Colon (tissue), 2 donors: ENCODE results near the gene NLRP9.

Source experiments
- FAIRE-seq: peaks from 2 replicates; lab custom pipeline; 2012; peaks lifted over from hg19 to GRCh38; lab: Jason Lieb, UNC
- donor health status: control.
- donor health status: control.

Gene NLRP9

DNA sequence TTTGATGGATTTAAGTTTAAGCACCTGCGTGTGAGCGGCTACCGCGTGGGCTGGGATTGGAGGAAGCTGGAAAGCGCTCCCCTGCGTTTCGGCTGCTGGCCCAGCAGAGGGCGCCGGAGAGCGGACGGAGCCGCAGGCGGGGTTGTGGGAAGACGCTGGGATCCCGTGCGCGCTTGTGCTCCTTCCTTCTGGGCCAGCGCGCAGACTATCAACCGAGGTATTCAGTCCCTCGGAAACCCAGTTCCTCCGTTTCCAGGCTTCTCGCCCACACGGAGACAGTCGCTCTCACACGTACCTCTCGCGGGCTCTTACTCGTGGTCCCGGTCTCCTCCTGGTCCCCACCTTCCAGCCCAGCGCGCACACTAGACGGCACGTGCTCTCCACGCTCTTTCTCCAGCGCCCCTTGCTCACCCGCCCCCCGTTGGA is 34.4 kb downstream of the NLRP9 start:
- no peak for FAIRE-seq

GRCh38 chr19:55702131-55702627 is 36.0 kb downstream of the NLRP9 start:
- FAIRE-seq = no peak

DNA sequence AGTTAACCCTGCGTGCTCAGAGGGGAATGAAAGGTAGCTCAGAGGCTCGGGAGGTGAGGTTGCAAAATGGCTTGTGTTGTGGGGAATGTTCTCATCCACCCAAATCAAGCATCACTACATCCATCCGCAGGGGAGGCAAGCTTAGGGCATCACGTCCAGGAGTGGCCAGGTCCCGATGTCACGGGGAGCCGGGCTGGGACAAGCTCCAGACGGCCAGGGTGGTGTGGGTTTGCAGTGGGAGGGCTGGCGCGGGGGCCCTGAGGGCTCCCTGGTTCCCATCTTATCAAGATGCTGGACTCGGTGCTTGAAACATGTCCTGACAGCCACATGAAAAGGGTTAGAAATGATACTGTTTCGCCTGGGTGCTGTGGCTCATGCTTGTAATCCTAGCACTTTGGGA is 37.4 kb downstream of the NLRP9 start:
- no peak for FAIRE-seq

GRCh38 chr19:55699221-55699620 is 39.0 kb downstream of the NLRP9 start:
- no peak for FAIRE-seq

- no peak for FAIRE-seq
These were observed 39.9 kb downstream of the NLRP9 start for GRCh38 chr19:55698256-55698655.

GRCh38 chr19:55697698-55698097 is 40.5 kb downstream of the NLRP9 start:
- FAIRE-seq = no peak

GRCh38 chr19:55697069-55697440 is 41.1 kb downstream of the NLRP9 start:
- FAIRE-seq = no peak

GRCh38 chr19:55696301-55697068 is 41.7 kb downstream of the NLRP9 start:
- no peak for FAIRE-seq

DNA sequence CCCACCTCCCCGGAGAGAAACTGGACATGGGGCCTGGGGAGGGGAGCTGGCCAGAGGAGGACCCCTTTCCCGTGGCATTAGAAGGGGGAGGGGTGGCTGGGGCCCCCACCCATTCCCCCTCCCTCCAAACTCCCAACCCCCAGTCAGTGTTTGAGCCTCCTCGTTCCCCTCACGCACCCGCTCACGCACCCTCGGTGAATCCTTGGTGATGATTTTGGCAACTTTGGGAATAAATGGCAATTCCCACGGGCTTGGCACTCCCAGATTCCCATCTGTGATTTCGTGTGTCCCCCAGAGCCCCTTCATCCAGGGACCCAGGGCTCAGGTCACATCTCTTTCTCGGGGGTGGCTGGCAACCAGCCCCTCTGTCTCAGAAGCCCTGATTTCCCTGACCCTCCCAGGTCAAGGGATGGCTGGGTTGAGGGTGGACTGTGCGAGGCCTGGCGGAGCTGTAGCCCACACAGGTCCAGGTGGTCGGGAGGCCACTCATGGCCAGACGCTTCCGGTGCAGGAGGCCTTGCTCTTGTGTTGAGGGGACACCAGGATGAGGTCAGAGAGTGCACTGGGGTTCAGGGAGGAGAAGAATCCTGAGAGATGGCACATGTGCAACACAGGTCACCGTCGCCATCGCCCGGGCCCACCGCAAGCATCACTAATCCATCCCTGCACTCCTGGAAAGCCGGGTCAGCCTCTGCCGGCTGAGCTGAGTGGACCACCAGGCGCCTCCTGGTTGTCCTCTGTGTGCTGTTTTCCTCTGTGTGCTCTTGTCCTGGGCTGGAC is 42.5 kb downstream of the NLRP9 start:
- no peak for FAIRE-seq

DNA sequence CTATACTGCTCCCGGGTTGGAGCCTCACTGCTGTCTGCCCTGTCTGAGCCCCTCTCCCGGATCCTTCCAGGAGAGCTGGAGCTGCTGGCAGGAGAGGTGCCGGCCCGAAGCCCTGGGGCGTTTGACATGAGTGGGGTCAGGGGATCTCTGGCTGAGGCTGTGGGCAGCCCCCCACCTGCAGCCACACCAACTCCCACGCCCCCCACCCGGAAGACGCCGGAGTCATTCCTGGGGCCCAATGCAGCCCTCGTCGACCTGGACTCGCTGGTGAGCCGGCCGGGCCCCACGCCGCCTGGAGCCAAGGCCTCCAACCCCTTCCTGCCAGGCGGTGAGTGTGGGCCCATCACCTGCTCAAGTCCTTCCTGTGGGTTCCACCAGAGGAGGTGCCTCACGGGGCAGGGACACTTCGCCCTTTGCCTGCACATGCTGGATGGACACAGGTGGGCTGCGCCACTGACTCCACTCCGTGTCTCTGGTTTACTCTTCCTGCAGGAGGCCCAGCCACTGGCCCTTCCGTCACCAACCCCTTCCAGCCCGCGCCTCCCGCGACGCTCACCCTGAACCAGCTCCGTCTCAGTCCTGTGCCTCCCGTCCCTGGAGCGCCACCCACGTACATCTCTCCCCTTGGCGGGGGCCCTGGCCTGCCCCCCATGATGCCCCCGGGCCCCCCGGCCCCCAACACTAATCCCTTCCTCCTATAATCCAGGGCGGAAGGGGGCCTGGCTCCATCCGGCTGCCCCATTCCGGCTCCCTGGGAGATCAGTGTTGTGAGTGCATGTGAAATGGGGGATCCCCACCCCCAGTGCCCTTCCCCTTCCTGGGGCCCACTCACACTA is 43.3 kb downstream of the NLRP9 start:
- no peak for FAIRE-seq

DNA sequence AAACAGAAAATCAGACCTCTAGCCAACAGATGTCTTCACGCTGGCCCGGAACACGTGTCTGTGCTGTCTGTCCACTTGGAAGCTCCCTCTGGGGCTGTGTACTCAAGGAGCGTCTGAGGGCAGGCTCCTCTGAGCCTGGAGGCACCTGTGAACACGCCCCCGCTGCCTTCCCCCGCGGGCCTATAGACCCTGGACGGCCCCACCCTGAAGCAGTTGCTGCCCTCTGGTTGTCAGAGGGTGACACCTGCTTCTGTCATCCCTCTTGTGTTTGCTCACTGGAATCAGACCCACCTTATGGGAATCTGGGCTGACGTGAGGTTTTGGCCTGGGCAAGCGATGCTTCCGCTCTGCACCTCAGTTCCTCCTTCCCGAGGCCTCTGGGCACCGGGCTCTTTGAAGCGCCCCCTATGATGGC is 44.0 kb downstream of the NLRP9 start:
- no peak for FAIRE-seq

DNA sequence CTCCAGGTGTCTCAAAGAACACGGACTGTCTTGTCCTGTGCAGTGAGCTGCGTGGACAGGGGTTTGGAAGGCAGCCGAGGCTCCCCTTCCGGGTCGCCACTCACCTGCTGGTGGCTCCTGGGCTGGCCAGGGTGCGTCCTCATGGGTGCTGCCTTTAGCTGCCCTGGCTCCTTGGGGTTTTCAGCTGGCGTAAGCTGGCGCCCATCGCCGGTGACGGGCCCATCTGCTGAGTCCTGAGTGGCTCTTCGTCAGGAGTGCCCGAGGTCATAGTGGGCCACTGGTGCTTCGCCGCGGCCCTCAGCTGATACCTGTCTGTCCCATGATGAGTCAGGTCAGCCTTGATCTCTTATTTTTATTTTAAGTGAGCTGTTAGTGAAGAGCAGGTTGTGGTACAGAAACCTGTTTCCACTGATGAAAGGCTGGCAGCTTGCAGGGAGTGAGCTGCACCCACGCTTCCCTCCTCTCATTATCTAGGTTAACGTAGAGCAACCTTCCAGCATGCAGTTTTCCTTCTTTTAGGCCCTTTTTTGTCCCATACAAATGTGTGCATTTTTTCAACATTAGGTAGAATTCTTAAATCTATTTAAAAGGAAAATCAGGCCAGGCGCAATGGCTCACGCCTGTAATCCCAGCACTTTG is 44.7 kb downstream of the NLRP9 start:
- FAIRE-seq = no peak

- no peak for FAIRE-seq
These were observed 45.5 kb downstream of the NLRP9 start for GRCh38 chr19:55692681-55693081.

DNA sequence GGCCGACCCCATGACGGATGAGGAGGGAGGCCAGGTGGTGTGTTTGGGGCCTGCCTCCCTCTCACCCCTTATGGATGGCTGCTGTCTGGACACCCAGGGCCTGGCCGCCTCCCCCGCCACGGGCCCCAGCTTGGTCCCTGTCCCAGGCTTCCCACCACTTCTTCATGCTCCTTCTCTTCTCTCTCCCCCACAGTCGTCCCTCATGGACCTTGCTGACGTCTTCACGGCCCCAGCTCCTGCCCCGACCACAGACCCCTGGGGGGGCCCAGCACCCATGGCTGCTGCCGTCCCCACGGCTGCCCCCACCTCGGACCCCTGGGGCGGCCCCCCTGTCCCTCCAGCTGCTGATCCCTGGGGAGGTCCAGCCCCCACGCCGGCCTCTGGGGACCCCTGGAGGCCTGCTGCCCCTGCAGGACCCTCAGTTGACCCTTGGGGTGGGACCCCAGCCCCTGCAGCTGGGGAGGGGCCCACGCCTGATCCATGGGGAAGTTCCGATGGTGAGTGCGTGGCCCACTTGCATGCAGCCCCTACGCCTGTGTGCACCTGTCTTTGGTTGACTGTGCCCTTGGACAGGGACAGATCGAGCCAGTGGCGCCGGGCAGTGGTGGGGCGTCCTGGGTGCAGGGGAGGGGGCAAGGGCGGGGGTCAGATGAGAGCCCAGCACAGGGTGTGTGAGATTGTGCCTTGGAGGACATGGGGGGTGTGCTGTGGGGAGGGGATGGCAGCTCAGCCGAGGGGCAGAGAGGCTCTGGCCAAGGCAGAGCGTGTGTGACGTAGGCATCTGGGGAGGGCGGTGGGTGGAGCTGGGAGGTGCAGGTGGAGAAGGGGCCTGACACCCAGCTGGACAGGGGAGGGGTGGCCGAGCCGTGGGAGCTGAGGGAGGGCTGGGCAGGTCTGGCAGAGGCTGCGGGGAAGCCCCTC is 46.4 kb downstream of the NLRP9 start:
- no peak for FAIRE-seq

GRCh38 chr19:55690769-55691545 is 47.2 kb downstream of the NLRP9 start:
- no peak for FAIRE-seq

- no peak for FAIRE-seq
These were observed 48.0 kb downstream of the NLRP9 start for GRCh38 chr19:55690109-55690768.

- no peak for FAIRE-seq
These were observed 48.6 kb downstream of the NLRP9 start for GRCh38 chr19:55689411-55690108.

DNA sequence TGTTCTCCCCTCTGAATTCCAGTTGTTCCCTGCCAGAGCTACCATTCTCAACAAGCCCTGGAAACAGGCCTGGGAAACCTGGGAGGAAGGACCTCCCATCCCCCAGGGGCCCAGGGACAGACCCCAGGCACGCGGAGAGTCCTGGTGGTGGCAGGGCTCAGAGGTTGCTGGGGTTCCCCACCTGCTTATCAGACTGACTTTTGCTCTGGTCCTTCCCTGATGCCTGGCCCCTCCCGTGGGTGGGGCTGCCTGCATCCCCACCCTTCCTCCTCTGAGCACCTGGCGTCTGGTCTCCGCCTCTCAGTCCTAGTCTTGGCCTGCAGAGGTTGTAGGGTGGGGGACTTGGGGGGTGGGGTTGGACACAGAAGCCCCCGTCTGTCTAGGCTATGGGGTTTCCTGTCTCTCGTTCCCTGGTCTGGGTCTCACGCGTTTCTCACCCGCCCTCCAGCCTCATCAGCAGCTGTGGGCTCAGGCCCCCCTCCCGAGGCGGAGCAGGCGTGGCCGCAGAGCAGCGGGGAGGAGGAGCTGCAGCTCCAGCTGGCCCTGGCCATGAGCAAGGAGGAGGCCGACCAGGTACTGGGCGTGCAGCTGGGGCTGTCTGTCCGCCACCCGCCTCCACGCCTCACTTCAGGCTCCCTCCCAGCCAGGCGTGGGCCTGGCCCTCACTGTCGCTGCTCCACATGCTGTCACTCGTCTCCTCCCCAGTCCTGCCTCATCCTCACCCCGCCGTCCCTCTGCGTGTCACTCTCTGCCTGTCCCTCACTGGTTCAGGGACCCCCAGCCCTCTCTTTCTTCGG is 49.6 kb downstream of the NLRP9 start:
- FAIRE-seq = no peak
